HEK293 (cell line): ENCODE data around the gene GOLT1B.

Experiments used
- CTCF ChIA-PET: fragments of 350-600 bp; formaldehyde crosslinking; extraction: SDS; loops from one replicate; lab custom pipeline; 2021; ENCODE audit warnings: antibody characterized with exemption; lab: Yijun Ruan, JAX
- POLR2A ChIA-PET: fragments of 300-600 bp; formaldehyde crosslinking; extraction: SDS; loops from one replicate; lab custom pipeline; 2020; ENCODE audit warnings: antibody characterized with exemption, inconsistent platforms; lab: Yijun Ruan, JAX
- H3K27ac ChIP-seq: fragments of 200-500 bp; sonication (Bioruptor generic); 2 replicates; pipeline ENCODE4 v1.5.1; 2014; ENCODE audit warnings: low read depth, low read length, control low read depth, inconsistent platforms; ENCODE audit errors: extremely low read depth
- H3K36me3 ChIP-seq, 2 experiments: fragments of 200-500 bp in 1 of 2; sonication (Bioruptor generic) in 1 of 2; 1 replicate in 1 of 2; 2 replicates in 1 of 2; pipeline ENCODE4 v1.5.1; 2014 to 2017; ENCODE audit warnings: inconsistent platforms in 2 of 2, low read length in 2 of 2; ENCODE audit not compliant: control insufficient read depth in 2 of 2, insufficient read depth in 1 of 2
- H3K4me1 ChIP-seq: fragments of 200-500 bp; sonication (Bioruptor generic); 2 replicates; pipeline ENCODE4 v1.5.1; 2014; ENCODE audit warnings: mild to moderate bottlenecking, low read length, inconsistent platforms; ENCODE audit not compliant: control insufficient read depth, insufficient read depth
- H3K4me3 ChIP-seq: 2 replicates; pipeline ENCODE4 v1.5.1; 2011; ENCODE audit warnings: low read depth, mild to moderate bottlenecking, control low read depth, low read length, moderate library complexity
- H3K9me3 ChIP-seq: fragments of 200-500 bp; sonication (Bioruptor generic); 2 replicates; pipeline ENCODE4 v1.5.1; 2014; ENCODE audit warnings: low read depth, low read length, inconsistent platforms; ENCODE audit not compliant: control insufficient read depth, insufficient read depth
- GLIS1 ChIP-seq: fragments of 450-650 bp; formaldehyde crosslinking; IDR thresholded peaks from 2 replicates; pipeline ENCODE4 v1.5.1; 2016; ENCODE audit warnings: missing biosample characterization, missing genetic modification characterization
- OVOL3 ChIP-seq: fragments of 450-650 bp; formaldehyde crosslinking; IDR thresholded peaks from 2 replicates; pipeline ENCODE4 v1.5.1; 2016; ENCODE audit warnings: missing biosample characterization, missing genetic modification characterization
- PRDM4 ChIP-seq: fragments of 450-650 bp; formaldehyde crosslinking; IDR thresholded peaks from 2 replicates; pipeline ENCODE4 v1.5.1; 2017; ENCODE audit warnings: missing biosample characterization, missing genetic modification characterization
- YY2 ChIP-seq: fragments of 450-650 bp; formaldehyde crosslinking; IDR thresholded peaks from 2 replicates; pipeline ENCODE4 v1.5.1; 2016; ENCODE audit warnings: missing biosample characterization, missing genetic modification characterization
- ZBTB20 ChIP-seq: fragments of 450-650 bp; formaldehyde crosslinking; IDR thresholded peaks from 2 replicates; pipeline ENCODE4 v1.5.1; 2016; ENCODE audit warnings: missing biosample characterization, missing genetic modification characterization
- ZBTB48 ChIP-seq: fragments of 450-650 bp; formaldehyde crosslinking; IDR thresholded peaks from 2 replicates; pipeline ENCODE4 v1.5.1; 2016; ENCODE audit warnings: missing biosample characterization, missing genetic modification characterization
- ZBTB6 ChIP-seq: fragments of 450-650 bp; formaldehyde crosslinking; IDR thresholded peaks from 2 replicates; pipeline ENCODE4 v1.5.1; 2017; ENCODE audit warnings: missing biosample characterization, missing genetic modification characterization
- ZNF10 ChIP-seq: fragments of 450-650 bp; formaldehyde crosslinking; IDR thresholded peaks from 2 replicates; pipeline ENCODE4 v1.5.1; 2017; ENCODE audit warnings: missing biosample characterization, missing genetic modification characterization
- ZNF138 ChIP-seq: fragments of 450-650 bp; formaldehyde crosslinking; IDR thresholded peaks from 2 replicates; pipeline ENCODE4 v1.5.1; 2016; ENCODE audit warnings: missing biosample characterization, missing genetic modification characterization, borderline replicate concordance
- ZNF211 ChIP-seq: fragments of 450-650 bp; formaldehyde crosslinking; IDR thresholded peaks from 2 replicates; pipeline ENCODE4 v1.5.1; 2016; ENCODE audit warnings: low read depth, missing biosample characterization, missing genetic modification characterization
- ZNF280C ChIP-seq: fragments of 450-650 bp; formaldehyde crosslinking; IDR thresholded peaks from 2 replicates; pipeline ENCODE4 v1.5.1; 2016; ENCODE audit warnings: missing biosample characterization, missing genetic modification characterization
- ZNF280D ChIP-seq: fragments of 450-650 bp; formaldehyde crosslinking; IDR thresholded peaks from 2 replicates; pipeline ENCODE4 v1.5.1; 2016; ENCODE audit warnings: missing biosample characterization, missing genetic modification characterization
- ZNF354C ChIP-seq: fragments of 450-650 bp; formaldehyde crosslinking; IDR thresholded peaks from 2 replicates; pipeline ENCODE4 v1.5.1; 2016; ENCODE audit warnings: missing biosample characterization, missing genetic modification characterization, low read depth, borderline replicate concordance
- ZNF544 ChIP-seq: fragments of 450-650 bp; formaldehyde crosslinking; IDR thresholded peaks from 2 replicates; pipeline ENCODE4 v1.5.0; 2017; ENCODE audit warnings: missing biosample characterization, missing genetic modification characterization
- ZNF558 ChIP-seq: fragments of 450-650 bp; formaldehyde crosslinking; IDR thresholded peaks from 2 replicates; pipeline ENCODE4 v1.5.1; 2016; ENCODE audit warnings: missing biosample characterization, missing genetic modification characterization
- ZNF561 ChIP-seq: fragments of 450-650 bp; IDR thresholded peaks from 2 replicates; pipeline ENCODE4 v1.5.1; 2018; ENCODE audit warnings: missing biosample characterization, missing genetic modification characterization, borderline replicate concordance
- ZNF610 ChIP-seq: fragments of 450-650 bp; formaldehyde crosslinking; IDR thresholded peaks from 2 replicates; pipeline ENCODE4 v1.5.1; 2016; ENCODE audit warnings: missing biosample characterization, missing genetic modification characterization, borderline replicate concordance
- ZNF639 ChIP-seq: fragments of 450-650 bp; formaldehyde crosslinking; IDR thresholded peaks from 2 replicates; pipeline ENCODE4 v1.5.1; 2016; ENCODE audit warnings: missing biosample characterization, missing genetic modification characterization
- ZNF768 ChIP-seq: fragments of 450-650 bp; formaldehyde crosslinking; IDR thresholded peaks from 2 replicates; pipeline ENCODE4 v1.5.1; 2018; ENCODE audit warnings: missing biosample characterization, mild to moderate bottlenecking, missing genetic modification characterization
- ZNF791 ChIP-seq: fragments of 450-650 bp; formaldehyde crosslinking; IDR thresholded peaks from 2 replicates; pipeline ENCODE4 v1.5.1; 2016; ENCODE audit warnings: missing biosample characterization, missing genetic modification characterization
- ZNF837 ChIP-seq: fragments of 450-650 bp; formaldehyde crosslinking; IDR thresholded peaks from 2 replicates; pipeline ENCODE4 v1.5.1; 2016; ENCODE audit warnings: missing biosample characterization, missing genetic modification characterization
- ZXDB ChIP-seq: fragments of 450-650 bp; formaldehyde crosslinking; IDR thresholded peaks from 2 replicates; pipeline ENCODE4 v1.5.1; 2016; ENCODE audit warnings: missing biosample characterization, missing genetic modification characterization

GOLT1B gene

GRCh38 chr12:21539797-21540196 lies 38.2 kb downstream of the GOLT1B start:
- ChIA-PET CTCF (interaction anchor here (0.6 kb wide), 3 partner anchors 62 to 952 kb away, joined by 3 to 4 read pairs (median 3); no protein-coding TSS in a partner anchor), POLR2A (no interaction called here)
- Histone ChIP-seq H3K4me3 (no peak overlapping the region), H3K9me3 (no peaks in the 10 kb centered on the region), H3K27ac (no peak overlapping the region), H3K4me1 (peaks cover 3% of the 10 kb centered on the region; the same call in 1 of the 2 replicates), H3K36me3 (no peaks in the 10 kb centered on the region)
- TF ChIP-seq GLIS1 (tag by site-specific recombination) (no peak), ZXDB (tag by site-specific recombination) (no peak), OVOL3 (no peak), ZNF610 (tag by site-specific recombination) (no peak)

GRCh38 chr12:21541773-21542172 lies 40.2 kb downstream of the GOLT1B start:
- peaks cover 3% of the 10 kb centered on the region; the same call in 1 of the 2 replicates for H3K4me1 ChIP-seq
- no peak overlapping the region for H3K27ac ChIP-seq
- no peaks in the 10 kb centered on the region for H3K9me3 ChIP-seq
- TF ChIP-seq YY2 (tag by site-specific recombination) (no peak), ZNF791 (tag by site-specific recombination) (no peak), ZBTB48 (tag by site-specific recombination) (no peak), ZNF544 (tag by site-specific recombination) (no peak), ZNF639 (tag by site-specific recombination) (no peak), ZNF558 (tag by site-specific recombination) (no peak), PRDM4 (tag by site-specific recombination) (no peak)
- CTCF ChIA-PET = interaction anchor here (0.7 to 1.2 kb wide), 2 partner anchors 20 to 1127 kb away, joined by 3 read pairs; no protein-coding TSS in a partner anchor
- POLR2A ChIA-PET = no interaction called here
- H3K36me3 ChIP-seq = no peaks in the 10 kb centered on the region
- no peak overlapping the region for H3K4me3 ChIP-seq

GRCh38 chr12:21542403-21542802 lies 40.8 kb downstream of the GOLT1B start:
- peaks cover 3% of the 10 kb centered on the region; the same call in 1 of the 2 replicates for H3K4me1 ChIP-seq
- no peaks in the 10 kb centered on the region for H3K36me3 ChIP-seq
- ChIA-PET POLR2A (interaction anchor here (1.0 kb wide), 1 partner anchor 41 kb away, joined by 3 read pairs; the partner anchor contains the start of genes GOLT1B and RECQL), CTCF (interaction anchor here (0.7 to 1.2 kb wide), 2 partner anchors 19 to 1127 kb away, joined by 3 read pairs; no protein-coding TSS in a partner anchor)
- H3K27ac ChIP-seq = no peak overlapping the region
- H3K4me3 ChIP-seq = no peak overlapping the region
- H3K9me3 ChIP-seq = no peaks in the 10 kb centered on the region
- no peak for TF ChIP-seq ZNF354C
- TF ChIP-seq ZNF561 (tag by site-specific recombination) = no peak
- no peak for TF ChIP-seq ZNF211 (tag by site-specific recombination)
- TF ChIP-seq ZNF280D (tag by site-specific recombination) = no peak
- TF ChIP-seq ZBTB20 (tag by site-specific recombination) = no peak
- TF ChIP-seq ZNF138 = no peak
- no peak for TF ChIP-seq ZNF837 (tag by site-specific recombination)
- no peak for TF ChIP-seq ZBTB6 (tag by site-specific recombination)
- no peak for TF ChIP-seq ZNF544 (tag by site-specific recombination)
- TF ChIP-seq ZNF10 (tag by site-specific recombination) = no peak
- TF ChIP-seq ZNF768 = no peak
- TF ChIP-seq ZNF280C (tag by site-specific recombination) = no peak
